CD14-positive monocyte (primary cell): ENCODE data around the gene LTO1. TPM values are rescaled to one million over a fixed set of nuclear protein-coding genes. Genes with fewer than 3 reads are reported as not detected.

Experiments
- DNase-seq, 3 donors: peaks; one replicate each; pipeline ENCODE4 v3.0.0-alpha.2; 2011 to 2022
- H2AFZ ChIP-seq: 2 replicates; pipeline ENCODE4 v1.6.0; 2012; ENCODE audit warnings: mild to moderate bottlenecking, low read depth, low read length, inconsistent platforms; ENCODE audit not compliant: insufficient read depth, poor library complexity, severe bottlenecking
- H3K27ac ChIP-seq, 2 donors: 1 replicate in 1 of 2; 2 replicates in 1 of 2; pipeline ENCODE4 v1.5.1; 2012 to 2013; ENCODE audit warnings: low read length in 2 of 2, control low read depth in 1 of 2, inconsistent platforms in 1 of 2, low read depth in 1 of 2, mild to moderate bottlenecking in 1 of 2
- H3K27me3 ChIP-seq, 2 donors: one replicate each; pipeline versions ENCODE4 v1.6.0 to v1.6.1; 2011 to 2013; ENCODE audit warnings: low read length in 2 of 2; ENCODE audit not compliant: control insufficient read depth in 2 of 2, insufficient read depth in 2 of 2
- H3K36me3 ChIP-seq, 2 donors: replicated peaks in 1 of 2; 1 replicate in 1 of 2; 2 replicates in 1 of 2; pipeline versions ENCODE4 v1.5.1 to v1.6.1; 2012 to 2013; ENCODE audit warnings: low read length in 2 of 2, control low read depth in 1 of 2, inconsistent platforms in 1 of 2, mild to moderate bottlenecking in 1 of 2; ENCODE audit not compliant: insufficient read depth in 2 of 2, control insufficient read depth in 1 of 2
- H3K4me1 ChIP-seq, 2 donors: 1 replicate in 1 of 2; 2 replicates in 1 of 2; pipeline versions ENCODE4 v1.5.1 to v1.6.1; 2012 to 2013; ENCODE audit warnings: low read length in 2 of 2, control low read depth in 1 of 2, inconsistent platforms in 1 of 2, mild to moderate bottlenecking in 1 of 2, moderate library complexity in 1 of 2; ENCODE audit not compliant: insufficient read depth in 2 of 2, control insufficient read depth in 1 of 2
- H3K4me2 ChIP-seq: replicated peaks from 2 replicates; pipeline ENCODE3; 2012; ENCODE audit warnings: low read length, moderate library complexity, mild to moderate bottlenecking; ENCODE audit not compliant: poor library complexity, severe bottlenecking; ENCODE audit errors: extremely low read depth
- H3K4me3 ChIP-seq, 3 experiments: fragments of 200-600 bp in 1 of 3; sonication (generic) in 1 of 3; replicated peaks in 1 of 3; 1 replicate in 2 of 3; 2 replicates in 1 of 3; pipeline ENCODE4 v1.5.1; 2011 to 2013; ENCODE audit warnings: low read length in 3 of 3, mild to moderate bottlenecking in 3 of 3, control low read depth in 2 of 3, low read depth in 2 of 3, inconsistent platforms in 1 of 3, moderate library complexity in 1 of 3
- H3K79me2 ChIP-seq: 2 replicates; pipeline ENCODE4 v1.6.0; 2012; ENCODE audit warnings: mild to moderate bottlenecking, control low read depth, inconsistent platforms, low read length, moderate library complexity; ENCODE audit not compliant: insufficient read depth
- H3K9ac ChIP-seq: 2 replicates; pipeline ENCODE4 v1.6.0; 2017; ENCODE audit warnings: low read length, mild to moderate bottlenecking; ENCODE audit not compliant: insufficient read depth, poor library complexity, severe bottlenecking
- H3K9me3 ChIP-seq, 2 donors: replicated peaks in 1 of 2; 1 replicate in 1 of 2; 2 replicates in 1 of 2; pipeline versions ENCODE4 v1.5.1 to v1.6.1; 2012 to 2013; ENCODE audit warnings: low read length in 2 of 2, control low read depth in 1 of 2; ENCODE audit not compliant: control insufficient read depth in 1 of 2, insufficient read depth in 1 of 2
- H4K20me1 ChIP-seq: 2 replicates; pipeline ENCODE4 v1.6.0; 2012; ENCODE audit warnings: mild to moderate bottlenecking, low read length, control low read depth, moderate library complexity; ENCODE audit not compliant: insufficient read depth
- H3K27ac Mint-ChIP-seq, 7 donors: one replicate each; pipeline ENCODE4 v1.8.0; 2020; ENCODE audit warnings: mild to moderate bottlenecking in 7 of 7, mixed read lengths in 7 of 7, moderate library complexity in 6 of 7, inconsistent platforms in 2 of 7
- H3K27me3 Mint-ChIP-seq, 3 donors: one replicate each; pipeline ENCODE4 v1.8.0; 2021 to 2022; ENCODE audit warnings: low read depth in 3 of 3, mild to moderate bottlenecking in 3 of 3, mixed read lengths in 3 of 3, moderate library complexity in 3 of 3, inconsistent platforms in 1 of 3
- H3K36me3 Mint-ChIP-seq, 2 donors: one replicate each; pipeline ENCODE4 v1.8.0; 2020; ENCODE audit warnings: mixed read lengths in 2 of 2, inconsistent platforms in 1 of 2, mild to moderate bottlenecking in 1 of 2
- H3K4me1 Mint-ChIP-seq: one replicate; pipeline ENCODE4 v1.8.0; 2020; ENCODE audit warnings: mild to moderate bottlenecking, mixed read lengths
- H3K4me3 Mint-ChIP-seq, 2 donors: one replicate each; pipeline ENCODE4 v1.8.0; 2020; ENCODE audit warnings: mild to moderate bottlenecking in 2 of 2, mixed read lengths in 2 of 2, moderate library complexity in 1 of 2
- H3K9me3 Mint-ChIP-seq, 7 donors: one replicate each; pipeline ENCODE4 v1.8.0; 2020 to 2022; ENCODE audit warnings: mixed read lengths in 7 of 7, mild to moderate bottlenecking in 6 of 7, moderate library complexity in 6 of 7, inconsistent platforms in 2 of 7
- WGBS: methylation state at CpG from one replicate; pipeline ENCODE4 v1.1.5; 2013; ENCODE audit warnings: missing lambda C conversion rate; ENCODE audit not compliant: insufficient coverage; 5-methylcytosine and 5-hydroxymethylcytosine counted together
- intact Hi-C, 2 donors: fragments of 100-400 bp; cut with micrococcal nuclease; formaldehyde crosslinking; loops; one replicate each; pipeline versions ENCODE4 v1.15.0 to v1.15.1; 2023
- polyA plus RNA-seq, 3 donors: library from polyadenylated mRNA; depleted of rRNA in 1 of 3; unstranded in 2 of 3; stranded (reverse) in 1 of 3; fragments of 300-500 nt in 2 of 3; fragments of >200 nt in 1 of 3; fragmentation: Illumina TruSeq in 2 of 3; gene quantifications; 1 replicate in 2 of 3; 2 replicates in 1 of 3; pipeline ENCODE4 v1.2.3, GENCODE V29; 2012 to 2021
- TF ChIP-seq, protein P1 (sequence below): fragments of 200-600 bp; IDR thresholded peaks from one replicate; pipeline ENCODE4 v1.8.0; 2022; ENCODE audit warnings: antibody characterized with exemption, mild to moderate bottlenecking

The LTO1 gene
- polyA plus RNA-seq, 3 donors = 3.9 to 27.1 (median 5.2) TPM

DNA sequence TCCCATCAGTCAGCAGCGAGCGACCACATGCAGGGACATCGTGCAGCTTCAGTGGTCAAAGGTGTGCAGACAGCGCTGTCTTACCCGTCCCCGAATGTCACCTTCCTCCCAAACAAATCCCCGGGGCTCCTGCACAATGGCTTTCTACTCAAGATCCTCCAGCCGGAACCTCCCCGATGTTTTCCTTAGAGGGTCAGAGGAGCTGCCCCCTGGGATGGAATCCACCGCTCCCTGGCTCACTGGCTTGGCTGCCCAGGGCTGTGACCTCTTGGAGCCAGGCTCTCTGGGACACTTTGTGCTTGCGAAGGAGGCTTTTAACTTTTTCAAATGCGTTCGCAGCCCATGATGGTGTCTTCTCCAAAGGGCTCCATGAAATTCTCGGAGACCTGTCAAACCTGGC, 46.0 kb upstream of the LTO1 start:
- H3K9me3 ChIP-seq = no peaks in the 10 kb centered on the region
- no peaks in the 10 kb centered on the region for H3K4me1 ChIP-seq
- no peak overlapping the region for H3K4me3 ChIP-seq
- TF ChIP-seq, protein P1, sequence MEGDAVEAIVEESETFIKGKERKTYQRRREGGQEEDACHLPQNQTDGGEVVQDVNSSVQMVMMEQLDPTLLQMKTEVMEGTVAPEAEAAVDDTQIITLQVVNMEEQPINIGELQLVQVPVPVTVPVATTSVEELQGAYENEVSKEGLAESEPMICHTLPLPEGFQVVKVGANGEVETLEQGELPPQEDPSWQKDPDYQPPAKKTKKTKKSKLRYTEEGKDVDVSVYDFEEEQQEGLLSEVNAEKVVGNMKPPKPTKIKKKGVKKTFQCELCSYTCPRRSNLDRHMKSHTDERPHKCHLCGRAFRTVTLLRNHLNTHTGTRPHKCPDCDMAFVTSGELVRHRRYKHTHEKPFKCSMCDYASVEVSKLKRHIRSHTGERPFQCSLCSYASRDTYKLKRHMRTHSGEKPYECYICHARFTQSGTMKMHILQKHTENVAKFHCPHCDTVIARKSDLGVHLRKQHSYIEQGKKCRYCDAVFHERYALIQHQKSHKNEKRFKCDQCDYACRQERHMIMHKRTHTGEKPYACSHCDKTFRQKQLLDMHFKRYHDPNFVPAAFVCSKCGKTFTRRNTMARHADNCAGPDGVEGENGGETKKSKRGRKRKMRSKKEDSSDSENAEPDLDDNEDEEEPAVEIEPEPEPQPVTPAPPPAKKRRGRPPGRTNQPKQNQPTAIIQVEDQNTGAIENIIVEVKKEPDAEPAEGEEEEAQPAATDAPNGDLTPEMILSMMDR = no peak
- no peaks in the 10 kb centered on the region for H3K4me1 Mint-ChIP-seq
- H3K9me3 Mint-ChIP-seq = peaks cover 0 to 2% (median 0%) of the 10 kb centered on the region in 7 donors
- H3K4me3 Mint-ChIP-seq = peak overlapping the region in 1 of 2 donors; percentile 9
- intact Hi-C loops = no loop called here
- no peaks in the 10 kb centered on the region for H3K36me3 Mint-ChIP-seq
- peaks cover 0 to 56% of the 10 kb centered on the region in 2 donors for H3K27me3 ChIP-seq
- 21% methylated on average over 12 of the region's 14 CpGs for WGBS
- H3K4me2 ChIP-seq = no peak overlapping the region
- H3K9ac ChIP-seq = no peak overlapping the region
- no peaks in the 10 kb centered on the region for H3K79me2 ChIP-seq
- no peak for DNase-seq
- no peaks in the 10 kb centered on the region for H3K36me3 ChIP-seq
- no peaks in the 10 kb centered on the region for H4K20me1 ChIP-seq
- H3K27me3 Mint-ChIP-seq = peaks cover 50 to 81% (median 59%) of the 10 kb centered on the region in 3 donors
- no peak overlapping the region for H3K27ac ChIP-seq
- H3K27ac Mint-ChIP-seq = no peak overlapping the region
- no peak overlapping the region for H2AFZ ChIP-seq

DNA sequence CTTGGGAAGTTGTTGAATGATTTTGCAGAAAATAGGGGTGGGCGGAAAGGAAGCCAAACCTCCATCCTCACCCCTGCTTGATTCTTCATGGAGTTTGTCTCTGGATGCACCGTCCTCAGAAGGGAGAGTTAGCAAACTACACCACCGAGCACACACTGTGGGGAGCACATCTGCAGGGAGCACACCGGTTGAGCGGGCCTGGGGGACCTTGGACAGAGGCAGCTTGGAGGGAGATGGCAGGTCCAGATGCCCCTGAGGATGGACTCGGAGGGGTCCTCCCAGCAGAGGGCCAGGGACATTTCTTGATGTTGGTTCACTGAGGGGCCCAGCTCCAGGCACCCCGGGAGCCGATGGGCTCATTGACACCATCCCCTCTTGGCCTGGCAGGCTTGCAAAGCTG, 43.8 kb upstream of the LTO1 start:
- H3K9me3 Mint-ChIP-seq = peaks cover 0 to 2% (median 0%) of the 10 kb centered on the region in 7 donors
- 78% methylated on average over 7 of the region's 8 CpGs for WGBS
- no peak overlapping the region for H3K4me2 ChIP-seq
- no peak overlapping the region for H3K27ac ChIP-seq
- no peaks in the 10 kb centered on the region for H3K36me3 Mint-ChIP-seq
- TF ChIP-seq, protein P1 = no peak
- intact Hi-C loops = no loop called here
- peaks cover 0 to 51% of the 10 kb centered on the region in 2 donors for H3K27me3 ChIP-seq
- no peaks in the 10 kb centered on the region for H3K9me3 ChIP-seq
- no peaks in the 10 kb centered on the region for H4K20me1 ChIP-seq
- H3K4me1 Mint-ChIP-seq = no peaks in the 10 kb centered on the region
- DNase-seq = no peak
- H3K4me3 Mint-ChIP-seq = peak overlapping the region in 1 of 2 donors; percentile 26
- H3K27ac Mint-ChIP-seq = no peak overlapping the region
- no peaks in the 10 kb centered on the region for H3K4me1 ChIP-seq
- no peak overlapping the region for H2AFZ ChIP-seq
- no peaks in the 10 kb centered on the region for H3K79me2 ChIP-seq
- no peak overlapping the region for H3K9ac ChIP-seq
- H3K27me3 Mint-ChIP-seq = peaks cover 42 to 66% (median 57%) of the 10 kb centered on the region in 3 donors
- H3K36me3 ChIP-seq = no peaks in the 10 kb centered on the region
- H3K4me3 ChIP-seq = no peak overlapping the region
